ENCODE measurements around the gene MYL2. TPM values are rescaled to one million over a fixed set of nuclear protein-coding genes. Genes with fewer than 3 reads are reported as not detected.

The MYL2 gene
- total and polyA plus RNA-seq, 10 of the 15 experiments (the other 5 are each of a cell fraction or from before 2014, with no cell fraction given): 0.08 to 1.8 (median 0.57) TPM; not detected in 1

DNA sequence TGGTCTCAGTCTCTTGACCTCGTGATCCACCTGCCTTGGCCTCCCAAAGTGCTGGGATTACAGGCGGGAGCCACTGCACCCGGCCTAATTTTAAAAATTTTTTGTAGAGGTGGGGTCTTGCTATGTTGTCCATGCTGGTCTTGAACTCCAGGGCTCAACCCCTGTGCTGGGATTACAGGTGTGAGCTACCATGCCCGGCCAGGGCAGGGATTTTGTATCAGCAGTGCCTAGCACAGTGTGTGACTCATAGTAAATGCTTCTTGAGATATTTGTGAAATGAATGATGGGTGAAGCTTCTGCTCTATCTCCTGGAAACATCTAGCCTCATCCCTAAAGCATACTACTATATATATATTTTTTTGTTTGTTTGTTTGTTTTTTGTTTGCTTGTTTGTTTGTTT lies 37.1 kb downstream of the MYL2 start (continued):
- TF ChIP-seq, protein P1, sequence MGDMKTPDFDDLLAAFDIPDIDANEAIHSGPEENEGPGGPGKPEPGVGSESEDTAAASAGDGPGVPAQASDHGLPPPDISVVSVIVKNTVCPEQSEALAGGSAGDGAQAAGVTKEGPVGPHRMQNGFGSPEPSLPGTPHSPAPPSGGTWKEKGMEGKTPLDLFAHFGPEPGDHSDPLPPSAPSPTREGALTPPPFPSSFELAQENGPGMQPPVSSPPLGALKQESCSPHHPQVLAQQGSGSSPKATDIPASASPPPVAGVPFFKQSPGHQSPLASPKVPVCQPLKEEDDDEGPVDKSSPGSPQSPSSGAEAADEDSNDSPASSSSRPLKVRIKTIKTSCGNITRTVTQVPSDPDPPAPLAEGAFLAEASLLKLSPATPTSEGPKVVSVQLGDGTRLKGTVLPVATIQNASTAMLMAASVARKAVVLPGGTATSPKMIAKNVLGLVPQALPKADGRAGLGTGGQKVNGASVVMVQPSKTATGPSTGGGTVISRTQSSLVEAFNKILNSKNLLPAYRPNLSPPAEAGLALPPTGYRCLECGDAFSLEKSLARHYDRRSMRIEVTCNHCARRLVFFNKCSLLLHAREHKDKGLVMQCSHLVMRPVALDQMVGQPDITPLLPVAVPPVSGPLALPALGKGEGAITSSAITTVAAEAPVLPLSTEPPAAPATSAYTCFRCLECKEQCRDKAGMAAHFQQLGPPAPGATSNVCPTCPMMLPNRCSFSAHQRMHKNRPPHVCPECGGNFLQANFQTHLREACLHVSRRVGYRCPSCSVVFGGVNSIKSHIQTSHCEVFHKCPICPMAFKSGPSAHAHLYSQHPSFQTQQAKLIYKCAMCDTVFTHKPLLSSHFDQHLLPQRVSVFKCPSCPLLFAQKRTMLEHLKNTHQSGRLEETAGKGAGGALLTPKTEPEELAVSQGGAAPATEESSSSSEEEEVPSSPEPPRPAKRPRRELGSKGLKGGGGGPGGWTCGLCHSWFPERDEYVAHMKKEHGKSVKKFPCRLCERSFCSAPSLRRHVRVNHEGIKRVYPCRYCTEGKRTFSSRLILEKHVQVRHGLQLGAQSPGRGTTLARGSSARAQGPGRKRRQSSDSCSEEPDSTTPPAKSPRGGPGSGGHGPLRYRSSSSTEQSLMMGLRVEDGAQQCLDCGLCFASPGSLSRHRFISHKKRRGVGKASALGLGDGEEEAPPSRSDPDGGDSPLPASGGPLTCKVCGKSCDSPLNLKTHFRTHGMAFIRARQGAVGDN (IDR thresholded peaks at IDR 0.05): no peak
- TF ChIP-seq BCL11A (IDR thresholded peaks at IDR 0.05; ENCODE audit: low read depth, low read length) (no peak), MEF2A (IDR thresholded peaks at IDR 0.05; ENCODE audit: insufficient read depth, low read depth, low read length) (no peak), CREM (IDR thresholded peaks at IDR 0.05; ENCODE audit: low read depth) (no peak), BHLHE40 (IDR thresholded peaks at IDR 0.05; ENCODE audit: borderline replicate concordance in 1 of 2, low read depth in 2 of 2, low read length in 1 of 2) (no peak), KAT2A (conservative IDR thresholded peaks at IDR 0.05; ENCODE audit: control insufficient read depth, low read depth, low read length) (no peak), ZZZ3 (IDR thresholded peaks at IDR 0.05; ENCODE audit: control insufficient read depth, insufficient read length, low read depth) (no peak), POLR2AphosphoS5 (IDR thresholded peaks at IDR 0.05; ENCODE audit: low read length) (no peak), RAD21 (IDR thresholded peaks at IDR 0.05; ENCODE audit: insufficient read depth, low read depth, low read length) (no peak)
- TF ChIP-seq, protein P2, sequence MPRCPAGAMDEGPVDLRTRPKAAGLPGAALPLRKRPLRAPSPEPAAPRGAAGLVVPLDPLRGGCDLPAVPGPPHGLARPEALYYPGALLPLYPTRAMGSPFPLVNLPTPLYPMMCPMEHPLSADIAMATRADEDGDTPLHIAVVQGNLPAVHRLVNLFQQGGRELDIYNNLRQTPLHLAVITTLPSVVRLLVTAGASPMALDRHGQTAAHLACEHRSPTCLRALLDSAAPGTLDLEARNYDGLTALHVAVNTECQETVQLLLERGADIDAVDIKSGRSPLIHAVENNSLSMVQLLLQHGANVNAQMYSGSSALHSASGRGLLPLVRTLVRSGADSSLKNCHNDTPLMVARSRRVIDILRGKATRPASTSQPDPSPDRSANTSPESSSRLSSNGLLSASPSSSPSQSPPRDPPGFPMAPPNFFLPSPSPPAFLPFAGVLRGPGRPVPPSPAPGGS (IDR thresholded peaks at IDR 0.05; ENCODE audit: borderline replicate concordance, insufficient read depth, low read depth, low read length, poor library complexity, severe bottlenecking): no peak

Measured in GM12878 (cell line).